Stimulated activated CD4-positive, alpha-beta T cell treated with anti-CD3 and anti-CD28 coated beads, Interleukin-1b, Interleukin-23, amount 100 ng/mL, for 4 hours (primary cell): ENCODE measurements around the gene MCOLN1.

ENCODE experiments used
- DNase-seq, 2 donors: peaks; one replicate each; pipeline ENCODE4 v3.0.0-alpha.2; 2020; ENCODE audit warnings: low read depth in 2 of 2

The MCOLN1 gene

DNA sequence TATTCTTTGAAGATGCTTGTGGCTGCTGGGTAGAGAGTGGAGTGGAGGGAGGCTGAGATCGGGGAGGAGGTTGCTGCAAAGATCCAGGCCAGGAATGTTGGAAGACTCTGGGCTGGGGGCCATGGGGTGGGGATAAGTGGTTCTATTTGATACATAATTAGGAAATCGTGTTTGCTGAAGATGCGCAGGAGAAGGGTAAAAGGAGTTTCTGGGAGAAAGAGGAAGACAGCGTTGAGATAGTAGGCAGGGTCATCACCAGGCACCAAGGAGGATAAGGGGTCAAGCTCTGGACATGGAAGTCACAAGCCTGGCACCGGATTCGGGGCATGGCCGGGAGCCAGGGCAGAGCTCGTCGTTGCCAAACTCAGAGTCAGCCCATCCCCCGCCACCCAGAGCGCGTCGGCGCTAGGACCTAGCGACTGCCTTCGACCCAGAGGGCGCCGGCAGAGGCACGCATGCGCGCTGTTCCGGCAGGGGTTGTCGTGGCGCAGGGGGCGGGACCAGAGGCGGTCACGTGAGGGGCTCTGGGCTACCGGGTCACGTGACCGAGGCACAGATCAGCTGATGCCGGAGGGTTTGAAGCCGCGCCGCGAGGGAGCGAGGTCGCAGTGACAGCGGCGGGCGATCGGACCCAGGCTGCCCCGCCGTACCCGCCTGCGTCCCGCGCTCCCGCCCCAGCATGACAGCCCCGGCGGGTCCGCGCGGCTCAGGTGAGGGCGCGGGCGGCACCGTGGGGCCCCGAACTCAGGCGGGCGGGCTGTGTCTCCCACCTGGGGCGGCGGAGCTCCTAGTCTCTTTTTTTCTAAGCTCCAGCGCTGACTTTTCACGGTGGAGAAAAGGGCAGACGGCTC lies at the start of gene MCOLN1:
Gene MCOLN1 (plus strand): TSS at position 553 of the 851 bp plus-strand sequence. CDS start 127 bp downstream, at position 680.
- peak; percentile 99 to 100 for DNase-seq

- no peak for DNase-seq
These were observed 46.8 kb upstream of the MCOLN1 start for GRCh38 chr19:7475665-7476064.

DNA sequence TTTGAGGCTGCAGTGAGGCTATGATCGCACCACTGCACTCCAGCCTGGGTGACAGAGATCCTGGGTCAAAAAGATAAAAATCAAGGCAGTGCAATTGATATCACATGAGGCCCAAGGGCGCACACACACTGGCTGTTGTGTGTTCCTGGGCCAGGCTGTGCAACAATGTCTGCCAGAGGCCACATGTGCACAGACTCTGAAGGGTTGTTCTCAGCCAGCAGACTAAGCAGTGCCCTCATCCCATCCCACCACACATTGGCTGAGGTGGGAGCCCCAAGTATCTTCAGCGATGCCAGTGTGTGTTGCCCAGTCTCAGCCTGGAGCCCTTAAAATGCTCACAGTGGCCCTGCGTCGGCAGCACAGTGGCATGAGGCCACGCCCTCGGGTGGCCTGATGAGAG lies 46.2 kb upstream of the MCOLN1 start:
- no peak for DNase-seq

- DNase-seq: no peak
These were observed 45.5 kb upstream of the MCOLN1 start for GRCh38 chr19:7476777-7477494.

DNA sequence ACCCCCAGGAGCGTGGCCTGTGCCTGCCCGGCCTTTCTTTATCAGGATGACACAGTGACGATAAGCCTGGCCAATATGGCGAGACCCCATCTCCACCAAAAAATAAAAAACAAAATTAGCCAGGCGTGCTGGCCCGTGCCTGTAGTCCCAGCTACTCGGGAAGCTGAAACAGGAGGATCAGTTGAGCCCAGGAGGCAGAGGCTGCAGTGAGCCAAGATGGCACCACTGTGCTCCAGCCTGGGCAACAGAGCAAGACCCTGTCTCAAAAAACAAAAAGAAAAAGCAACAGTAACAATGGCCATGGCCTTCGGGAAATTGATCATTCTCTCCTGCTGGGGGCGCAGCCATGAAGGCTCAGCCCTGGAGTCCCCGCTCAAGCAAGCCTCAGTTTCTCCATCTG lies 44.7 kb upstream of the MCOLN1 start:
- no peak for DNase-seq

- no peak for DNase-seq
These were observed 44.1 kb upstream of the MCOLN1 start for GRCh38 chr19:7478173-7478842.

DNA sequence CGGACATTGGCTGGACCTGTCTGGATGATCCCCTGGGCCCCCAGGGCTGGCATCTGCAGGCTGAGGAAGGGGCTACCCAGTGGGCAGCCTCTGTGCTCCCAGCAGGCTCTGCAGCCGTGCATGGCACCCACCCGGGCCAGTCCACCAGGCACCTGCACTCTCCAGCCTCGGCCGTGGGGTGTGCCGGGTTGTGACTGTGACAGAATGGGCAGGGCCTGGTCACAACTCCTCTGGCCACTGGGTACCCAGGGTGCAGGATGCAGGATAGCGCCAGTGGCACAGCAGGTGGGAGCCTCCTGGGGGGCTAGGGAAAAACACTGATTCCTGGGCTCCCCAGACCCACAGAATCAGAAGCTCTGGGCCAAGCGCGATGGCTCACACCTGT lies 43.6 kb upstream of the MCOLN1 start:
- DNase-seq: no peak

- no peak for DNase-seq
These were observed 42.0 kb upstream of the MCOLN1 start for GRCh38 chr19:7480222-7480969.

- DNase-seq: no peak
These were observed 41.5 kb upstream of the MCOLN1 start for GRCh38 chr19:7480970-7481255.

GRCh38 chr19:7482584-7483439 lies 39.6 kb upstream of the MCOLN1 start:
- no peak for DNase-seq

GRCh38 chr19:7483720-7484201 lies 38.7 kb upstream of the MCOLN1 start:
- DNase-seq: no peak

GRCh38 chr19:7486923-7487322 lies 35.5 kb upstream of the MCOLN1 start:
- DNase-seq: no peak

- DNase-seq: peak; percentile 84 to 91
These were observed 33.6 kb upstream of the MCOLN1 start, which contains the start of gene PEX11G for GRCh38 chr19:7488736-7489353. Gene PEX11G (minus strand): TSS chr19:7489035. CDS start chr19:7489010, 25 bp downstream.

- DNase-seq: no peak
These were observed 32.8 kb upstream of the MCOLN1 start for GRCh38 chr19:7489609-7490044.

DNA sequence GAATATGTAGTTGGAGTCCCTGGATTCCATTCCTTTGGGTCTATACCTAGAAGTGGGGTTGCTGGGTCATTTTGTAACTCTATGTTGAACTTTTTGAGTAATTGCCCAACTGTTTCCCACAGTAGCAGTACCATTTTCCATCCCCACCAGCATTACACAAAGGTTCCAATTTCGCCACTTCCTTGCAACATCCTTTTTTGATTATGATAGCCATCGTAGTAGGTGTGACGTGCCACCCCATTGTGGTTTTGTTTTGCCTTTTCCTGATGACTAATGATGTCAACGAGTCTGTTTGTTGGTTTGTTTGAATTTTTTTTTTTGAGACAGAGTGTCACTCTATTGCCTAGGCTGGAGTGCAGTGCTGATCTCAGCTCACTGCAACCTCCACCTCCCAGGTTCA lies 30.3 kb upstream of the MCOLN1 start:
- no peak for DNase-seq

DNA sequence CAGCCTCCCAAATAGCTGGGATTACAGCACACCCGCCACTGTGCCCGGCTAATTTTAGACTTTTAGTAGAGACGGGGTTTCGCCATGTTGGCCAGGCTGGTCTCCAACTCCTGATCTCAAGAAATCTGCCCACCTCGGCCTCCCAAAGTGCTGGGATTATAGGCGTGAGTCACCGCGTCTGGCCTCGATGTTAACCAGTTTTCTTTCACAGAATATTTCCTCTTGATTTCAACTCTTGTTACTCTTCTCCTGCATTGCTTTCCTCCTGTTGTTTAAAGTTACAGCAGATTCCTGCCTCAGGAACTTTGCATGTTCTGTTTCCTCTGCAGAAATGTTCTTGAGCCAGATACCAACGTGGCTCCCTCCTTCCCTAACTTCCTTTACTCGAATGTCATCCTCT lies 29.9 kb upstream of the MCOLN1 start:
- no peak for DNase-seq

DNA sequence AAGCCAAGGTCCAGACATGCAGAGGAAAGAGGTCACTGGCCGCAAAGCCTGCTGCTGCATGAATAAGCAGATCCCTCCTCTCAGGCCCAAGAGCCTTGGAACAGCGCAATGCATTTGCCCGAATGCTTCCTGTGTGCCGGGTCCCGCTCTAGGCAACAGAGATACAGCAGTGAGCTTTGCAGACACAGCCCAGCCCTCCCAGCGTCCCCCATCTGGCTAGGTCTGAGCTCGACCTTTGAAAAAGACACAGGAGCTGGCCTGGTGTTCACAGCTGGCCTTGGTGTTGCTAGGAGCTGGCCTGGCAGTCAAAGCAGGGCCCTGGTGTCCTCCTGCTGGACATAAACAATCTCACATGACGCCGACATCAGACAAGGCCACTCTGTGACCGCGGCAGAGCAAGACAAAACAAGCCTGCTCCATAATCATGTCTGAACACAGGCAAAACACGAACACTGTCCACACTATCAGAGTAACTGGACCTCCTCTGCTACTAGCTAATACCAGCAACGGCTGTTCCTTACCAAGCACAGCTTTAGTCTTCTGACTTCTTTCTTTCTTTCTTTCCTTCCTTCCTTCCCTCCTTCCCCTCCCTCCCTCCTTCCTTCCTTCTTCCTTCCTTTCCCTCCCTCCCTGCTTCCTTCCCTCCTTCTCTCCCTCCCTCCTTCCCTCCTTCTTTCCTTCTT lies 27.9 kb upstream of the MCOLN1 start:
- DNase-seq: no peak

DNA sequence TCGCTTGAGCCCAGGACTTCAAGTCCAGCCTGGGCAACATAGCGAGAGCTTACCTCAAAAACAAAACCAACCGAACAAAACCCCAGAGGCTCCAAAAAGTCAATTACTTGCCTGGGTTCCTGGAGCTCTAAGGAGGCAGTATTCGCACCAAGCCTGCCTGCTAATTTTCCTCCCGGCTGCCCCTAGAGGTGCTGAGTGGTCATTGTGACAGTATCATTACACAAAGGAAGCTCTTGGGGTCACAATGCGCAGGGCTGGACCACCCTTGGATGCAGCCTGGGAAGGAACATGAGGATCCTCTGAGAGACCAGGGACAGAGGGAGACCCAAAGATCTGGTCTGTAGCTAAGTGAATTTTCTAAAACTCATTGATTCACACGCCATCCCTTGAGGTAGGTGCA lies 25.1 kb upstream of the MCOLN1 start:
- no peak for DNase-seq

- DNase-seq: peak in 1 of 2 donors; percentile 43
These were observed 21.5 kb upstream of the MCOLN1 start for GRCh38 chr19:7500811-7501450.
